GM12891 (cell line): ENCODE results near the gene TENM4.

Source experiments
- POLR2AphosphoS5 ChIP-seq: IDR thresholded peaks from 2 replicates; pipeline ENCODE4 v1.6.1; 2011; ENCODE audit warnings: low read depth, low read length, control low read depth
- SPI1 ChIP-seq: IDR thresholded peaks from 2 replicates; pipeline ENCODE4 v1.6.1; 2011; ENCODE audit warnings: low read depth, low read length, control low read depth

DNA sequence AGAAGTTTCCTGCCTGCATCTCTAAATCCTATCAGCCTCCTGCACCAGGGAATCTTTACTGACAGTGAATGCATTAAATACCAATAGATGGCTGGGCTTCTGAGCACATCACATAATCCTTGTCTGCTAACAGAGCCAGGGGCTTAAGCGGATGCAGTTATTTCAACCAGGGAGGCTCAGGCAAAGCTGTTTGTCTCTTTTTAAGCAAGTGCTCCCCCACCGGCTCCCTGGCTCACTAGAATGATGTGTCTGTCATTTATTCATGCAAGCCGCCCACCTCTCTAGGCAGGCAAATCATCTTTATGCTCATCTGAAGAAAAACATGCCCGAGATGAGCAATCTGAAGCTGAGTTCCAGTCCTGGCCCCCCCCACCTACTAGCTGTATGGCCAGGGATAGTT lies 182.3 kb downstream of the TENM4 start:
- TF ChIP-seq POLR2AphosphoS5 (no peak), SPI1 (no peak)
